ENCODE measurements around the gene NAPSA. TPM values are rescaled to one million over a fixed set of nuclear protein-coding genes. Genes with fewer than 3 reads are reported as not detected.

The NAPSA gene
- polyA plus RNA-seq: 2.2 TPM in 1 of 2 replicates, not detected in the other
- polyA minus RNA-seq: not detected in 2 replicates

DNA sequence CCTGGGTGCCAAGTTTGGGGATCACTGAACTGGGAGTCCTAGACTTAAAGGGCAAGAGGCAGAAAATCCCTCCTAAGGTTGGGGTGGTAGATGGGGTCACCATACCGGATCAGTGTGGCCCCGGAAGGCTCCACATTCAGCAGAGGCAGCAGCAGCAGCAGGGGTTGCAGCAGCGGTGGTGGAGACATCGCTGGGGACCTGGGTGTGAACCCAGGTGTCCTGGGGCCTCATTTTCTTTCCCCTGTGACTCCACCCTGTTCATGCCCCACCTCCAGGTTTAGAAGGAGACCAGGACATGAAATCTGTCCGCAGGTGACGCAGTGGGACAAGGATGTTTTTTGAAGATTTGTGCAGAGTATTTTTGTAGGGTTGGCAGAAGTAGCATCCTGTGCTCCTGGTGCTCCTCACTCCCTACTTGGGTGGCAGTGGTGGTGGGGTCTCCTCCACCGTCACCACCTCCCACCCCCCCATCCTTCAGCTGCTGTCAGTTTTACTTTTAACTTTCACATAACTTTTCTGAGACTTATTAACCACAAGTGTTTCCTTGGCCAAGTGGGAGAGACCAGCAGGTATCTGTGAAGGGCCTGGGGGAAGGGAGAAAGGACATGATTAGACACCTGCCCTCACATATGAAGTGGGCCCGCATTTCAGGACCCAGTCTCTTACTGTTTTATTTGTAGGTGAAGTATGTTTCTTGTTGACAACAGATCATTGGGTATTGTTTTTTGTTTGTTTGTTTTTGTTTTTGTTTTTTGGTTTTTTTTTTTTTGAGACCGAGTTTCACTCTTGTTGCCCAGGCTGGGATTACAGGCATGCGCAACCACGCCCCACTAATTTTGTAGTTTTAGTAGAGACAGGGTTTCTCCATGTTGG, at the start of gene NAPSA:
Gene NAPSA (minus strand): TSS at position 206 of the 873 bp plus-strand sequence. CDS start 18 bp downstream, at position 188.
- TF ChIP-seq EZH2 (IDR thresholded peaks at IDR 0.05; ENCODE audit: borderline replicate concordance, insufficient read depth, low read length, poor library complexity, severe bottlenecking) (no peak), SMC3 (conservative IDR thresholded peaks at IDR 0.05; ENCODE audit: poor library complexity) (no peak), EP300 (conservative IDR thresholded peaks at IDR 0.05; ENCODE audit: poor library complexity, severe bottlenecking) (no peak), MXI1 (conservative IDR thresholded peaks at IDR 0.05; ENCODE audit: poor library complexity, severe bottlenecking) (no peak), POLR2AphosphoS5 (IDR thresholded peaks at IDR 0.05) (no peak), TAF1 (IDR thresholded peaks at IDR 0.05; ENCODE audit: low read depth) (no peak), RAD21 (conservative IDR thresholded peaks at IDR 0.05) (no peak)
- TF ChIP-seq, protein P1, sequence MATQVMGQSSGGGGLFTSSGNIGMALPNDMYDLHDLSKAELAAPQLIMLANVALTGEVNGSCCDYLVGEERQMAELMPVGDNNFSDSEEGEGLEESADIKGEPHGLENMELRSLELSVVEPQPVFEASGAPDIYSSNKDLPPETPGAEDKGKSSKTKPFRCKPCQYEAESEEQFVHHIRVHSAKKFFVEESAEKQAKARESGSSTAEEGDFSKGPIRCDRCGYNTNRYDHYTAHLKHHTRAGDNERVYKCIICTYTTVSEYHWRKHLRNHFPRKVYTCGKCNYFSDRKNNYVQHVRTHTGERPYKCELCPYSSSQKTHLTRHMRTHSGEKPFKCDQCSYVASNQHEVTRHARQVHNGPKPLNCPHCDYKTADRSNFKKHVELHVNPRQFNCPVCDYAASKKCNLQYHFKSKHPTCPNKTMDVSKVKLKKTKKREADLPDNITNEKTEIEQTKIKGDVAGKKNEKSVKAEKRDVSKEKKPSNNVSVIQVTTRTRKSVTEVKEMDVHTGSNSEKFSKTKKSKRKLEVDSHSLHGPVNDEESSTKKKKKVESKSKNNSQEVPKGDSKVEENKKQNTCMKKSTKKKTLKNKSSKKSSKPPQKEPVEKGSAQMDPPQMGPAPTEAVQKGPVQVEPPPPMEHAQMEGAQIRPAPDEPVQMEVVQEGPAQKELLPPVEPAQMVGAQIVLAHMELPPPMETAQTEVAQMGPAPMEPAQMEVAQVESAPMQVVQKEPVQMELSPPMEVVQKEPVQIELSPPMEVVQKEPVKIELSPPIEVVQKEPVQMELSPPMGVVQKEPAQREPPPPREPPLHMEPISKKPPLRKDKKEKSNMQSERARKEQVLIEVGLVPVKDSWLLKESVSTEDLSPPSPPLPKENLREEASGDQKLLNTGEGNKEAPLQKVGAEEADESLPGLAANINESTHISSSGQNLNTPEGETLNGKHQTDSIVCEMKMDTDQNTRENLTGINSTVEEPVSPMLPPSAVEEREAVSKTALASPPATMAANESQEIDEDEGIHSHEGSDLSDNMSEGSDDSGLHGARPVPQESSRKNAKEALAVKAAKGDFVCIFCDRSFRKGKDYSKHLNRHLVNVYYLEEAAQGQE (IDR thresholded peaks at IDR 0.05; ENCODE audit: borderline replicate concordance): no peak
- TF ChIP-seq, protein P2, sequence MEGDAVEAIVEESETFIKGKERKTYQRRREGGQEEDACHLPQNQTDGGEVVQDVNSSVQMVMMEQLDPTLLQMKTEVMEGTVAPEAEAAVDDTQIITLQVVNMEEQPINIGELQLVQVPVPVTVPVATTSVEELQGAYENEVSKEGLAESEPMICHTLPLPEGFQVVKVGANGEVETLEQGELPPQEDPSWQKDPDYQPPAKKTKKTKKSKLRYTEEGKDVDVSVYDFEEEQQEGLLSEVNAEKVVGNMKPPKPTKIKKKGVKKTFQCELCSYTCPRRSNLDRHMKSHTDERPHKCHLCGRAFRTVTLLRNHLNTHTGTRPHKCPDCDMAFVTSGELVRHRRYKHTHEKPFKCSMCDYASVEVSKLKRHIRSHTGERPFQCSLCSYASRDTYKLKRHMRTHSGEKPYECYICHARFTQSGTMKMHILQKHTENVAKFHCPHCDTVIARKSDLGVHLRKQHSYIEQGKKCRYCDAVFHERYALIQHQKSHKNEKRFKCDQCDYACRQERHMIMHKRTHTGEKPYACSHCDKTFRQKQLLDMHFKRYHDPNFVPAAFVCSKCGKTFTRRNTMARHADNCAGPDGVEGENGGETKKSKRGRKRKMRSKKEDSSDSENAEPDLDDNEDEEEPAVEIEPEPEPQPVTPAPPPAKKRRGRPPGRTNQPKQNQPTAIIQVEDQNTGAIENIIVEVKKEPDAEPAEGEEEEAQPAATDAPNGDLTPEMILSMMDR (IDR thresholded peaks at IDR 0.05; ENCODE audit: poor library complexity, severe bottlenecking): no peak
- Histone ChIP-seq H3K4me2 (ENCODE audit: low read length) (no peak within 1 kb of the TSS), H2AFZ (ENCODE audit: low read depth, low read length) (no peak within 1 kb of the TSS), H4K20me1 (ENCODE audit: insufficient read depth) (no peaks in the 10 kb centered on the region), H3K9me3 (ENCODE audit: low read length) (no peaks in the 10 kb centered on the region), H3K4me3 (ENCODE audit: low read length) (no peak within 1 kb of the TSS), H3K27ac (ENCODE audit: low read length) (no peak within 1 kb of the TSS), H3F3A (ENCODE audit: insufficient read depth, low read length, poor library complexity, severe bottlenecking) (no peaks in the 10 kb centered on the region), H3K36me3 (ENCODE audit: insufficient read depth, low read length) (no peaks in the 10 kb centered on the region), H3K27me3 (ENCODE audit: insufficient read depth, low read depth, low read length) (no peaks in the 10 kb centered on the region), H3K9me2 (ENCODE audit: insufficient read depth, low read length) (no peaks in the 10 kb centered on the region), H3K79me2 (replicated peaks; ENCODE audit: insufficient read depth, low read length) (no peaks in the 10 kb centered on the region), H3K9ac (ENCODE audit: low read length) (no peak within 1 kb of the TSS)

DNA sequence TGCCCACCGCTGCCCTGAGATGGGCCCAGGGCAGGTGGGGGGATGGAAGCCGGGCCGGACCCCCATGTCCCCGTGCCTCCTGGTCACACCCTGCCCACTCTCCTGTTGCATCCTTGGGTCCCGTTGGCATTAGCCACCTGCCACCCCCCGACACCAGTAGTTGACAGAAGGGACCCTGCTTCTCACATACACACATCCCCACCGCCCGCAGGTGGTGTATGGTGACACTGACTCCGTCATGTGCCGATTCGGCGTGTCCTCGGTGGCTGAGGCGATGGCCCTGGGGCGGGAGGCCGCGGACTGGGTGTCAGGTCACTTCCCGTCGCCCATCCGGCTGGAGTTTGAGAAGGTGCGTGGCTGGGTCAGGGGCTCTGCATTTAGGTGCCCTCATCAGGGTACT, 48.1 kb upstream of the NAPSA start:
- Histone ChIP-seq H3K27me3 (ENCODE audit: insufficient read depth, low read depth, low read length) (peaks cover 3% of the 10 kb centered on the region), H3K4me2 (ENCODE audit: low read length) (no peak overlapping the region), H3K9me2 (ENCODE audit: insufficient read depth, low read length) (no peaks in the 10 kb centered on the region), H3F3A (ENCODE audit: insufficient read depth, low read length, poor library complexity, severe bottlenecking) (no peaks in the 10 kb centered on the region), H3K9me3 (ENCODE audit: low read length) (no peaks in the 10 kb centered on the region), H3K79me2 (replicated peaks; ENCODE audit: insufficient read depth, low read length) (no peaks in the 10 kb centered on the region), H3K27ac (ENCODE audit: low read length) (no peak overlapping the region), H3K36me3 (ENCODE audit: insufficient read depth, low read length) (no peaks in the 10 kb centered on the region), H2AFZ (ENCODE audit: low read depth, low read length) (no peak overlapping the region), H4K20me1 (ENCODE audit: insufficient read depth) (no peaks in the 10 kb centered on the region), H3K4me3 (ENCODE audit: low read length) (no peak overlapping the region), H3K9ac (ENCODE audit: low read length) (no peak overlapping the region)
- TF ChIP-seq RAD21 (conservative IDR thresholded peaks at IDR 0.05) (no peak), EZH2 (IDR thresholded peaks at IDR 0.05; ENCODE audit: borderline replicate concordance, insufficient read depth, low read length, poor library complexity, severe bottlenecking) (no peak), MXI1 (conservative IDR thresholded peaks at IDR 0.05; ENCODE audit: poor library complexity, severe bottlenecking) (no peak), EP300 (conservative IDR thresholded peaks at IDR 0.05; ENCODE audit: poor library complexity, severe bottlenecking) (no peak), TAF1 (IDR thresholded peaks at IDR 0.05; ENCODE audit: low read depth) (no peak), POLR2AphosphoS5 (IDR thresholded peaks at IDR 0.05) (no peak), SMC3 (conservative IDR thresholded peaks at IDR 0.05; ENCODE audit: poor library complexity) (no peak)
- TF ChIP-seq, protein P1 (IDR thresholded peaks at IDR 0.05; ENCODE audit: borderline replicate concordance): no peak
- TF ChIP-seq, protein P2 (IDR thresholded peaks at IDR 0.05; ENCODE audit: poor library complexity, severe bottlenecking): no peak
